Jurkat, Clone E6-1 (cell line): ENCODE measurements around the gene FARSB.
"Not testable (repeated sequence)": the region's sequence is repeated elsewhere in the genome, so short reads cannot be mapped to it uniquely, and the experiment has no call there.

Source experiments
- DNase-seq: peaks from one replicate; pipeline ENCODE4 v3.0.0-alpha.2; 2011; ENCODE audit warnings: low read depth, low spot score
- H3K4me3 ChIP-seq: 2 replicates; pipeline ENCODE4 v1.5.1; 2011; ENCODE audit warnings: mild to moderate bottlenecking, low read length, control low read depth, moderate library complexity

Gene FARSB

GRCh38 chr2:222615320-222615719 is 40.6 kb downstream of the FARSB start:
- DNase-seq: no peak
- no peak overlapping the region for H3K4me3 ChIP-seq

GRCh38 chr2:222613715-222614331 is 42.1 kb downstream of the FARSB start:
- H3K4me3 ChIP-seq: no peak overlapping the region
- DNase-seq: peak; percentile 34

GRCh38 chr2:222611684-222612083 is 44.2 kb downstream of the FARSB start:
- H3K4me3 ChIP-seq: no peak overlapping the region
- DNase-seq: no peak

- DNase-seq: no peak
Observed at GRCh38 chr2:222610746-222611145, 45.1 kb downstream of the FARSB start.

GRCh38 chr2:222609381-222609780 is 46.5 kb downstream of the FARSB start:
- DNase-seq: no peak
- H3K4me3 ChIP-seq: no peak overlapping the region

More at GRCh38 chr2:222610746-222611145, 45.1 kb downstream of the FARSB start:
- H3K4me3 ChIP-seq: no peak overlapping the region

- H3K4me3 ChIP-seq: no peak overlapping the region
- no peak for DNase-seq
Observed at GRCh38 chr2:222608081-222608480, 47.8 kb downstream of the FARSB start.

- no peak for DNase-seq
Observed at GRCh38 chr2:222606306-222606705, 49.6 kb downstream of the FARSB start.

GRCh38 chr2:222604749-222605515 is 51.0 kb downstream of the FARSB start:
- no peak for DNase-seq
- H3K4me3 ChIP-seq: no peak overlapping the region

More at GRCh38 chr2:222606306-222606705, 49.6 kb downstream of the FARSB start:
- no peak overlapping the region for H3K4me3 ChIP-seq

GRCh38 chr2:222603501-222603900 is 52.4 kb downstream of the FARSB start:
- H3K4me3 ChIP-seq: no peak overlapping the region
- DNase-seq: no peak

- no peak overlapping the region for H3K4me3 ChIP-seq
- no peak for DNase-seq
Observed at GRCh38 chr2:222598611-222599010, 57.3 kb downstream of the FARSB start.

- no peak for DNase-seq
- no peak overlapping the region for H3K4me3 ChIP-seq
Observed at GRCh38 chr2:222595581-222595980, 60.3 kb downstream of the FARSB start.

GRCh38 chr2:222594679-222595078 is 61.2 kb downstream of the FARSB start:
- no peak for DNase-seq

GRCh38 chr2:222592176-222592575 is 63.7 kb downstream of the FARSB start:
- DNase-seq: no peak
- H3K4me3 ChIP-seq: no peak overlapping the region

More at GRCh38 chr2:222594679-222595078, 61.2 kb downstream of the FARSB start:
- H3K4me3 ChIP-seq: no peak overlapping the region

GRCh38 chr2:222591661-222592060 is 64.2 kb downstream of the FARSB start:
- H3K4me3 ChIP-seq: no peak overlapping the region
- no peak for DNase-seq

GRCh38 chr2:222584589-222584988 is 71.3 kb downstream of the FARSB start:
- H3K4me3 ChIP-seq: not testable (repeated sequence)

GRCh38 chr2:222582928-222583327 is 73.0 kb downstream of the FARSB start:
- H3K4me3 ChIP-seq: no peak overlapping the region
- DNase-seq: no peak

More at GRCh38 chr2:222584589-222584988, 71.3 kb downstream of the FARSB start:
- DNase-seq: not testable (repeated sequence)

GRCh38 chr2:222577341-222577740 is 78.6 kb downstream of the FARSB start:
- no peak overlapping the region for H3K4me3 ChIP-seq
- no peak for DNase-seq

- H3K4me3 ChIP-seq: no peak overlapping the region
- DNase-seq: no peak
Observed at GRCh38 chr2:222576171-222577081, 79.5 kb downstream of the FARSB start.

GRCh38 chr2:222575618-222576017 is 80.3 kb downstream of the FARSB start:
- H3K4me3 ChIP-seq: no peak overlapping the region
- DNase-seq: no peak

- DNase-seq: no peak
Observed at GRCh38 chr2:222572751-222573174, 83.1 kb downstream of the FARSB start.

More at GRCh38 chr2:222572751-222573174, 83.1 kb downstream of the FARSB start:
- H3K4me3 ChIP-seq: no peak overlapping the region
